MM.1S (cell line): Measurements from ENCODE around the gene PGBD5.

ENCODE experiments used
- DNase-seq: peaks from one replicate; pipeline ENCODE4 v3.0.0-alpha.2; 2015
- H2AFZ ChIP-seq: fragments of 300-600 bp; sonication (generic); 2 replicates; pipeline ENCODE4 v1.6.0; 2016; ENCODE audit warnings: antibody characterized with exemption, low read length
- H3F3A ChIP-seq: fragments of 300-600 bp; sonication (generic); 2 replicates; pipeline ENCODE4 v1.6.1; 2016; ENCODE audit warnings: mild to moderate bottlenecking, antibody characterized with exemption, low read length, moderate library complexity, mixed read lengths; ENCODE audit not compliant: insufficient read depth
- H3K27ac ChIP-seq: fragments of 300-600 bp; sonication (generic); 2 replicates; pipeline ENCODE4 v1.5.1; 2016; ENCODE audit warnings: mild to moderate bottlenecking, low read length
- H3K27me3 ChIP-seq: fragments of 300-600 bp; sonication (generic); replicated peaks from 2 replicates; pipeline ENCODE4 v1.6.0; 2016; ENCODE audit warnings: low read length; ENCODE audit not compliant: insufficient read depth
- H3K36me3 ChIP-seq: fragments of 300-600 bp; sonication (generic); replicated peaks from 2 replicates; pipeline ENCODE4 v1.6.1; 2016; ENCODE audit warnings: mild to moderate bottlenecking, low read length, mixed read lengths; ENCODE audit not compliant: insufficient read depth
- H3K4me1 ChIP-seq: fragments of 300-600 bp; sonication (generic); 2 replicates; pipeline ENCODE4 v1.6.1; 2016; ENCODE audit warnings: low read length, mixed read lengths
- H3K4me2 ChIP-seq: fragments of 300-600 bp; sonication (generic); 2 replicates; pipeline ENCODE4 v1.6.0; 2016; ENCODE audit warnings: low read depth, low read length
- H3K4me3 ChIP-seq: fragments of 300-600 bp; sonication (generic); 2 replicates; pipeline ENCODE4 v1.5.1; 2016; ENCODE audit warnings: low read length, mixed read lengths
- H3K79me2 ChIP-seq: fragments of 300-600 bp; sonication (generic); 2 replicates; pipeline ENCODE4 v1.6.1; 2016; ENCODE audit warnings: mixed run types, low read length, mixed read lengths
- H3K9ac ChIP-seq: fragments of 300-600 bp; sonication (generic); 2 replicates; pipeline ENCODE4 v1.6.1; 2016; ENCODE audit warnings: low read length, mixed read lengths
- H3K9me2 ChIP-seq: fragments of 300-600 bp; sonication (generic); replicated peaks from 2 replicates; pipeline ENCODE4 v1.6.1; 2016; ENCODE audit warnings: mild to moderate bottlenecking, low read length, mixed read lengths; ENCODE audit not compliant: insufficient read depth
- H3K9me3 ChIP-seq: fragments of 300-600 bp; sonication (generic); replicated peaks from 2 replicates; pipeline ENCODE4 v1.6.1; 2016; ENCODE audit warnings: mild to moderate bottlenecking, low read length, mixed read lengths; ENCODE audit not compliant: insufficient read depth
- H4K20me1 ChIP-seq: fragments of 300-600 bp; sonication (generic); 2 replicates; pipeline ENCODE4 v1.6.1; 2016; ENCODE audit warnings: mild to moderate bottlenecking, low read length, moderate library complexity, mixed read lengths; ENCODE audit not compliant: insufficient read depth
- CTCF ChIP-seq: fragments of 300-600 bp; sonication (generic); IDR thresholded peaks from 2 replicates; pipeline ENCODE4 v1.5.1; 2016; ENCODE audit warnings: antibody characterized with exemption, low read length, mixed read lengths
- EZH2 ChIP-seq: fragments of 300-600 bp; sonication (generic); optimal IDR thresholded peaks from 2 replicates; pipeline ENCODE3; 2017; ENCODE audit warnings: low read depth, mild to moderate bottlenecking, antibody characterized with exemption, low read length, mixed read lengths
- EZH2phosphoT487 ChIP-seq: fragments of 300-600 bp; sonication (generic); IDR thresholded peaks from 2 replicates; pipeline ENCODE4 v1.6.1; 2018; ENCODE audit warnings: antibody characterized with exemption, low read length

The PGBD5 gene

GRCh38 chr1:230392536-230392909 lies 33.6 kb downstream of the PGBD5 start:
- no peak for DNase-seq
- H3K27me3 ChIP-seq = no peaks in the 10 kb centered on the region
- no peaks in the 10 kb centered on the region for H3K9me2 ChIP-seq
- TF ChIP-seq EZH2 = no peak
- TF ChIP-seq EZH2phosphoT487 = no peak
- TF ChIP-seq CTCF = no peak
- no peak overlapping the region for H2AFZ ChIP-seq
- H4K20me1 ChIP-seq = no peaks in the 10 kb centered on the region
- no peak overlapping the region for H3K27ac ChIP-seq
- H3F3A ChIP-seq = no peaks in the 10 kb centered on the region
- H3K9me3 ChIP-seq = no peaks in the 10 kb centered on the region
- H3K4me2 ChIP-seq = no peak overlapping the region
- no peaks in the 10 kb centered on the region for H3K79me2 ChIP-seq
- no peak overlapping the region for H3K9ac ChIP-seq
- no peak overlapping the region for H3K4me3 ChIP-seq
- H3K4me1 ChIP-seq = no peaks in the 10 kb centered on the region
- H3K36me3 ChIP-seq = no peaks in the 10 kb centered on the region

GRCh38 chr1:230391776-230392535 lies 34.2 kb downstream of the PGBD5 start:
- H3K4me3 ChIP-seq = no peak overlapping the region
- no peaks in the 10 kb centered on the region for H3K4me1 ChIP-seq
- DNase-seq = no peak
- H3K9ac ChIP-seq = no peak overlapping the region
- no peaks in the 10 kb centered on the region for H3K27me3 ChIP-seq
- H3K9me2 ChIP-seq = no peaks in the 10 kb centered on the region
- H4K20me1 ChIP-seq = no peaks in the 10 kb centered on the region
- no peaks in the 10 kb centered on the region for H3K79me2 ChIP-seq
- H3K9me3 ChIP-seq = no peaks in the 10 kb centered on the region
- H3F3A ChIP-seq = no peaks in the 10 kb centered on the region
- TF ChIP-seq EZH2phosphoT487 (no peak), CTCF (no peak), EZH2 (no peak)
- H3K36me3 ChIP-seq = no peaks in the 10 kb centered on the region
- H2AFZ ChIP-seq = no peak overlapping the region
- H3K4me2 ChIP-seq = no peak overlapping the region
- no peak overlapping the region for H3K27ac ChIP-seq

- Histone ChIP-seq H3K27ac (no peak overlapping the region), H2AFZ (no peak overlapping the region), H3K9me3 (no peaks in the 10 kb centered on the region), H3K36me3 (no peaks in the 10 kb centered on the region), H3K9ac (no peak overlapping the region), H4K20me1 (no peaks in the 10 kb centered on the region), H3K27me3 (no peaks in the 10 kb centered on the region), H3K79me2 (no peaks in the 10 kb centered on the region), H3K9me2 (no peaks in the 10 kb centered on the region), H3F3A (no peaks in the 10 kb centered on the region), H3K4me3 (no peak overlapping the region), H3K4me2 (no peak overlapping the region), H3K4me1 (no peaks in the 10 kb centered on the region)
- no peak for DNase-seq
- no peak for TF ChIP-seq EZH2
Observed at GRCh38 chr1:230390371-230390770, 35.8 kb downstream of the PGBD5 start.

GRCh38 chr1:230387876-230388275 lies 38.3 kb downstream of the PGBD5 start:
- H2AFZ ChIP-seq = no peak overlapping the region
- TF ChIP-seq EZH2 (no peak), EZH2phosphoT487 (no peak), CTCF (no peak)
- no peak for DNase-seq
- no peaks in the 10 kb centered on the region for H3K79me2 ChIP-seq
- H3K9ac ChIP-seq = no peak overlapping the region
- no peak overlapping the region for H3K4me2 ChIP-seq
- no peak overlapping the region for H3K27ac ChIP-seq
- no peak overlapping the region for H3K4me3 ChIP-seq
- H3K9me2 ChIP-seq = no peaks in the 10 kb centered on the region
- no peaks in the 10 kb centered on the region for H4K20me1 ChIP-seq
- no peaks in the 10 kb centered on the region for H3K27me3 ChIP-seq
- no peaks in the 10 kb centered on the region for H3K4me1 ChIP-seq
- no peaks in the 10 kb centered on the region for H3F3A ChIP-seq
- H3K36me3 ChIP-seq = no peaks in the 10 kb centered on the region
- no peaks in the 10 kb centered on the region for H3K9me3 ChIP-seq
